H1 (cell line): ENCODE measurements around the gene METTL18.

Experiments used
- KDM1A ChIP-seq: fragments of 200-600, 300-600 bp; sonication (generic); IDR thresholded peaks from 2 replicates; pipeline ENCODE4 v1.7.1; 2016; ENCODE audit warnings: mild to moderate bottlenecking, low read length, borderline replicate concordance
- TF ChIP-seq, protein P1 (sequence below), 3 experiments: IDR thresholded peaks; 1 replicate in 2 of 3; 2 replicates in 1 of 3; pipeline versions ENCODE4 v1.5.1 to v1.6.1; 2011; ENCODE audit warnings: low read length in 3 of 3, mild to moderate bottlenecking in 3 of 3, inconsistent platforms in 2 of 3, low read depth in 1 of 3, moderate library complexity in 1 of 3; ENCODE audit not compliant: insufficient read depth in 1 of 3; ENCODE audit errors: control extremely low read depth in 1 of 3

DNA sequence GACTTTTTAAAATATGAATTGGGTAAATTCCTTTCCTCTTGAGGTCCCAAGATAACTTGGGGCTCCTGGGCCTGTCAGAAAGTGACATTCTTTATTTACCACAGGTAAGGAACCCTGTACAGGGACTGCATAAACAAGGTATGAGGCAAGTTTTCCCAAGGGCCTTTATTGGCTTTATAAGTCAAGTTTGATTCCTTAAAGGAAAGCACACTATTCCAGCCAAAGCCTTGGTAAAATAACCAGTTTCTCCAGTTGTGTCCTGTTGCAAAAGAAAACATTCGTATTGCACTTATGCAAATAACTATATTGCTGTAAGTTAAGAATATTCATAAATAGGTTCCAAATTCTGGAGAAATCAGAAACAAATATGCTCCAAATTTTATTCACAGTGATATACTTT is 21.9 kb upstream of the METTL18 start:
- no peak for TF ChIP-seq KDM1A
- TF ChIP-seq, protein P1, sequence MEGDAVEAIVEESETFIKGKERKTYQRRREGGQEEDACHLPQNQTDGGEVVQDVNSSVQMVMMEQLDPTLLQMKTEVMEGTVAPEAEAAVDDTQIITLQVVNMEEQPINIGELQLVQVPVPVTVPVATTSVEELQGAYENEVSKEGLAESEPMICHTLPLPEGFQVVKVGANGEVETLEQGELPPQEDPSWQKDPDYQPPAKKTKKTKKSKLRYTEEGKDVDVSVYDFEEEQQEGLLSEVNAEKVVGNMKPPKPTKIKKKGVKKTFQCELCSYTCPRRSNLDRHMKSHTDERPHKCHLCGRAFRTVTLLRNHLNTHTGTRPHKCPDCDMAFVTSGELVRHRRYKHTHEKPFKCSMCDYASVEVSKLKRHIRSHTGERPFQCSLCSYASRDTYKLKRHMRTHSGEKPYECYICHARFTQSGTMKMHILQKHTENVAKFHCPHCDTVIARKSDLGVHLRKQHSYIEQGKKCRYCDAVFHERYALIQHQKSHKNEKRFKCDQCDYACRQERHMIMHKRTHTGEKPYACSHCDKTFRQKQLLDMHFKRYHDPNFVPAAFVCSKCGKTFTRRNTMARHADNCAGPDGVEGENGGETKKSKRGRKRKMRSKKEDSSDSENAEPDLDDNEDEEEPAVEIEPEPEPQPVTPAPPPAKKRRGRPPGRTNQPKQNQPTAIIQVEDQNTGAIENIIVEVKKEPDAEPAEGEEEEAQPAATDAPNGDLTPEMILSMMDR (IDR thresholded peaks at IDR 0.05; ENCODE audit: control extremely low read depth in 1 of 3, insufficient read depth in 1 of 3, low read depth in 1 of 3, low read length in 3 of 3) = no peak
